CD4-positive, alpha-beta T cell treated with Interleukin-10 for 1 hour (primary cell): Measurements from ENCODE around the gene ANKRD17.
"Not testable (repeated sequence)": the region's sequence is repeated elsewhere in the genome, so short reads cannot be mapped to it uniquely, and the experiment has no call there.

Source experiments
- DNase-seq: peaks from one replicate; pipeline ENCODE4 v3.0.0-alpha.2; 2020

The ANKRD17 gene

DNA sequence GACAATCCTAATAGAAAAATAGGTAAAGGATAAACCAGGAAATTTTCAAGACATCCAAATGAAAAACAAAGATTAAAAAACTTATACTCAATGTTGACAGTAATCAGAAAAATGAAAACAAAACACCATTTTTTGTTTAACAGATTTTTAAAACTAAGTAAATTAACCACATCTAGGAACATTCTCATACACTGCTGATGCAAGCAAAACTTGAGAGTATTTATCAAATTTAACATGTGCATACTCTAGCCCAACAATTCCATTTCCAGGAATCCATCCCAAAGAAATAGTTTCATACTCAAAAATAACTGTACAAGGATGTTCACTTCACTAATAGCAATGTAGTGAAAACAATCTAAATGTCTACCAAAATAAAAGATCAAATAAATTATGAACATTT is 11.5 kb downstream of the ANKRD17 start:
- no peak for DNase-seq

DNA sequence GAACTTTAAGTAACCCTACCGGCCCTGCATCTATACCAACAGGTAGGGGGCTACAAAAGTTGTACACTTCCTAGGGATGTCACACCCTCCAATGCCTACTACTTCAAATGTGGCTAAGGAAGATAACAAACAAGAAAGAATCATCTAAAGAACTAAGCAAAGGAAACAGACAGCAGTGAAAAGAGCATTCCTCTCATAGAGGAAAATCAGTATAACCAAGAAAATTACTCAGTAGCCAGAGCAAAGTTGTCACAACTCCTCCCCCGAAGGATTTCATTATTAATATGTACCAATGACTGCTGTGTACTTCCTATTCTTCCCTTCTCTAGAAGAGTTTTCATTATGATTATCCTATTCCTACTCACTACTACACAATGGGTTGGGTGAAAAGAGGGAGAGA is 12.6 kb downstream of the ANKRD17 start:
- no peak for DNase-seq

DNA sequence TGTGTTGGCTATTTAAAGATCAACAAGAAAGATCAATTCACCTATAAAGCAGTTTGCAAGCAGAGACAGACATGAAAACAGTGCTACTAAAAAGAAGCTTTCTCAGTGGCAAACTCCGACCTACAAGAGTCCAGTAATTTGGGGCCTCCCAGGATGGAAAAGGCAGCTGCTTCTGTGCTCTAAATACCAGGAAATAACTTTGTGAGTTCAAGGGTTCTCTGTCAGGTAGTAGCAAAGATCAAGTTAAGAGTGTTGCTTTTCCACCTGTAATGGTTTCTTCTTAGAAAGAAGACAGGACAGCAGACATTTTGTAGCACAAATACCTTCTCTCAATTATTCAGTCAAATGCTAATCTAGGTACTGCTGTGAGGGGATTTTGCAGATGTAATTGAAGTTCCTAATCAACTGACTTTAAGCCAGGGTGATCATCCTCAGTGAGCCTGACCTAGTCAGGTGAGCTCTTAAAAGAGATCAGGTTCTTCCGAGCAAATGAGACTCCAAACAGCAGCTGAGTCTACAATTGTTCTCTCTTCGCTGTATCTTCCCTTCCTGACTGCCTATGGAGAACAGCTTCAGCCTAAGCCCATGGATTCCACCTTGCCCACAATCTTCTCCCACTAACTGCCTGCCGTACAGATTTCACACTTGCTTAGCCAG is 13.5 kb downstream of the ANKRD17 start:
- DNase-seq, result no peak

DNA sequence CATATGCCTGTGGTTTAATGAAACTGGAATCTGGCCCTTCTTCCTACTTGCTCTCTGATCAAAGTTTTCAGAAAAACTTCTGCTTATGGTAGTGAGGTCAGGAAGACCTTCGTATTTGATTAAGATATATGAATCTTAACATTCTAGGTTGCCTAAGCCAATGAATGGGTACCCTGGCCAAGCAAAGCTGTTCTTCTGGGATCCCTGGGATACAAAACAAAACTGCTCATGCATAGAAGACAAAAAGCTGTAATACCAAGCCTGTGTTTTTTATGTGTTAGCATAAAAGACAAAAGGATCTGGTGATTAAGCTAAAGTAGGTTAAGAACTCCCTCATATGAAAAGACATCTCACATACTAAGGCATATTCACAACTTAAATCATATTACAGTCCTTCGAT is 21.6 kb downstream of the ANKRD17 start:
- DNase-seq, result no peak

DNA sequence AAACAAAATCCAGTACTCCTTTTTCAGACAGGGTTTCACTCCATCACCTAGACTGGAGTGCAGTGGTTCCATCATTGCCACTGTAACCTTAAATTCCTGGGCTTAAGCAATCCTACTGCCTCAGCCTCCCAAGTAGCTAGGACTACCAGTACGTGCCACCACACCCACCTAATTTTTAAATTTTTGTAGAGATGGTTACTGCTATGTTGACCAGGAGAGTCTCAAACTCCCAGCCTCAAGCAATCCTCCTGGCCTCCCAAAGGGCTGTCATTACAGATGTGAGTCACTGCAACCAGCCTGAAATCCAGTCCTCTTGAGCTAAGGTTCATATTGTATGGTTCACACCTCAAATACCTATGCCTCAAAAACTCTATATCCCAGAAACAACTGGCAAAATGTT is 22.4 kb downstream of the ANKRD17 start:
- DNase-seq, result no peak

DNA sequence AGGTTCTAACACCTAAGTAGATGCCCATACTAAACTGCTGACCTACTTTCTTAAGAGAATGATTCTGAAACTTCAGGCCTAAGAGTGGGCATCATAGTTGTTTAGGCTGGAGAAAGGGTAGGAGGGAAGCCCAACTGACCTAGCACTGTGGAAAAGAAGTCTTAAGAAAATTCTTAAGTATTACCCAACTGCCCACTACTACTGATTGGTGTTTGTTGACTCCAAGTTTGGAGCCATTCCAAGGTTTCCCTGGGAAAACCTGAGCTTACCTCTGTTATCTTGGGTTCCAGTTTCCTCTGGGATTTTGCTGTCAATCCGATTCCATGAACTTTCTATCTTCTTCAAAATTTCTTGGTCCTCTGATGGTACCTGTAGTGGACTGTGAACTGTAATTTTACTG is 23.9 kb downstream of the ANKRD17 start:
- no peak for DNase-seq

DNA sequence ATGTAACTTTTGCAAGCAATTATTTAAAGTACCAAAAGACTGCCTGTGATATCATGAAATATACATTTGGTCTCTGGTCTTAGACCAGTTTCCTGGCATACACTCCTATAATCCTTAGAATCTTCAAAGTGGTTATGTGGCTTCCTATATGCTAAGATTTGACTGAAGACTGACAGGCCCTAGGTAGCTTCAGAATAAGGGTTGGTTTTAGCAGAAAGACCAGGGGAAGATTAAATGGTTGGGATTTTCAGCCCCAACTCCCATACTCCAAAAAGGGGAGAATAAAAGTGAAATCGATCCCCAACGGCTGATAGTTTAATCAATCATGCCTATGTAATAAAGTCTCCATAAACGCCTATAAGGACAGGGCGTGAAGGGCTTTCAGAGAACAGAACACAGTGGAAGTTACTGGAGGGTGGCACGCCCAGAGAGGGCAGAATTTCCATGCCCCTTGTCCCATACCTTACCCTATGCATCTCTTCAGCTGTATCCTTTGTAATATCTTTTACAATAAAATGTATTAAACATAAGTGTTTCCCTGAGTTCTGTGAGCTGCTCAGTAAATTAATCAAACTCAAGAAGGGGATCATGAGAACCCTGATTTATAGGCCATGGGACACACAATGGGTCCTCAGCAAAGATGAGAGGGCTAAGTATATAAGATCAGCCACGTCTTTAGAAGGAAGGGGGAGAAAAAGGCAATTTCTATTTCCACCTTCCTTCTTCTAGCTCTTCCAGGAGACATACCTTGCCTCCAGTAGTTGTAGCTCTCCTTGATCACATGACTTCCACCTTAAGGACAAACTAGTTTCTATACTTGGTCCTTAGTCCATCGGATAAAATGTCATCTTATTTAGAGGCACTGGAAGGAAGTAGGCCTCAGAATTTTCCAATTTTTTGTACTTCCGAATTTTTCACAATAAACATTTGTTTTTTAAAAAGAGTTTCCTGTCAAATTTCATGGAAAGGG is 26.8 kb downstream of the ANKRD17 start:
- no peak for DNase-seq

DNA sequence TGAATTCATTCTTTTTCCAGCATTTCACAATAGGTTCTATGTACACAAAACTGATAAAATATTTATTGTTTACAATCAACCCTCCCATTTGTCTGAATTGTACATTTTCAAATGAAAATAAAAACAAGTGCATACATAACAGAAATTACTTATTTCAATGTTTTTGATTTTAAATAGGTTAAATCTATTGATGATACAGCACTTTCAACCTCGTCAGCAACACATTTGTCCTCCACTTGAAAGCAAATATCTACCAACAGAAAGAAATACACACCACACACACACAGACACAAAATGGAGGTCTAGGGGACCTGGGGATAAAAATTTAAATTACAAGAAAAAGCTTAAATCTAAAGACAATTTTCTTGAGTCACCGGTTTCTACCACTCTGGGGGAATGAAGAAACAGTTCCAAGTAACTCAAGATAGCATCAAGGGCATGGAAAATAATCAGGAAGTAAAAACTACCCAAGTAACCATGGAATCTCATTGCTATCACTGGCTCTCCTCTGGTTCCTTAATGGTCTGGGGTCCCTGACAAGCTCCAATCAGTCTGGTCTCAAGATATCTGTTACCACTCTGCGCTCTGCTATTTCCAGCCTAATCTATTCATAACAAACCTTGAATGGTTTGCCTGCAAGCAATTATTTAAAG is 27.6 kb downstream of the ANKRD17 start:
- DNase-seq, result no peak

DNA sequence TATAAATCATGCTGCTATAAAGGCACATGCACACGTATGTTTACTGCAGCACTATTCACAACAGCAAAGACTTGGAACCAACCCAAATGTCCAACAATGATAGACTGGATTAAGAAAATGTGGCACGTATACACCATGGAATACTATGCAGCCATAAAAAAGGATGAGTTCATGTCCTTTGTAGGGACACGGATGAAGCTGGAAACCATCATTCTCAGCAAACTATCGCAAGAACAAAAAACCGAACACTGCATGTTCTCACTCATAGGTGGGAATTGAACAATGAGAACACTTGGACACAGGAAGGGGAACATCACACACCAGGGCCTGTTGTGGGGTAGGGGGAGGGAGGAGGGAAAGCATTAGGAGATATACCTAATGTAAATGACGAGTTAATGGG is 29.8 kb downstream of the ANKRD17 start:
- DNase-seq, result not testable (repeated sequence)

DNA sequence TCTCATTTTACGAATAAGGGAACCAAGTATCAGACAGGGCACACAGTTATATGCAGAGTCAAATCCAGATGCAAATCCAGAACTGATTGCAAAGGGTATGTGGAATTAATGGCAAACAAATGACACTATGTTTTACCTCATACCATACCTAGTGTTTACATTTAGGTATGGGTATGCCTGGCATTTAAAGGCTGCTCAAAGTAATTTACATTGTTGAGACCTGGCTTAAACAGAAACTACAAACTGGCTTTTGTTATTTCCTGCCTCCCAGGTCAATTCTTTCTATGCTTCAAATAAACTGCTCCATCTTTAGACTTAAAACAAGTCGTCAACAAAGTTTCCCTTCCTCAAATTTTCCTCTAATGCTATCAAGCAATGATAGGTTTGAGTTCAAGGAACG is 33.7 kb downstream of the ANKRD17 start:
- DNase-seq, result no peak

DNA sequence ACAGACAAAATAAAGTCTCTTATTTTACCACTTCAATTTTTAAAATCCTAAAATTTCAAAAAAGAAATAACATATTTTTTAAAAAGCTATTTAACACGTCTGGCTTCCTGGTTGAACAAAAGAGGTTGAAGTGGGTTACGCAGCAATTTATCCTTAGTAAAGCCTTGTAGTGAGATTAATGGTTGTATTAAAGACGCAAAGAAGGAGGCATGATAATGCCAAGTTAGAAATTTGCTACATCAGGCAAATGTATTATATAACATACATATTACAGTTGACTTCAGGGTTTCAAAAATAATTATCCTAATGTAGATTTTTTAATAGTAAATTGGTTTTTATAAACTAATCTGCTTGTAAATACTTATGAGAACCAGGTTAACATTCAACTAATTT is 35.3 kb downstream of the ANKRD17 start:
- no peak for DNase-seq

DNA sequence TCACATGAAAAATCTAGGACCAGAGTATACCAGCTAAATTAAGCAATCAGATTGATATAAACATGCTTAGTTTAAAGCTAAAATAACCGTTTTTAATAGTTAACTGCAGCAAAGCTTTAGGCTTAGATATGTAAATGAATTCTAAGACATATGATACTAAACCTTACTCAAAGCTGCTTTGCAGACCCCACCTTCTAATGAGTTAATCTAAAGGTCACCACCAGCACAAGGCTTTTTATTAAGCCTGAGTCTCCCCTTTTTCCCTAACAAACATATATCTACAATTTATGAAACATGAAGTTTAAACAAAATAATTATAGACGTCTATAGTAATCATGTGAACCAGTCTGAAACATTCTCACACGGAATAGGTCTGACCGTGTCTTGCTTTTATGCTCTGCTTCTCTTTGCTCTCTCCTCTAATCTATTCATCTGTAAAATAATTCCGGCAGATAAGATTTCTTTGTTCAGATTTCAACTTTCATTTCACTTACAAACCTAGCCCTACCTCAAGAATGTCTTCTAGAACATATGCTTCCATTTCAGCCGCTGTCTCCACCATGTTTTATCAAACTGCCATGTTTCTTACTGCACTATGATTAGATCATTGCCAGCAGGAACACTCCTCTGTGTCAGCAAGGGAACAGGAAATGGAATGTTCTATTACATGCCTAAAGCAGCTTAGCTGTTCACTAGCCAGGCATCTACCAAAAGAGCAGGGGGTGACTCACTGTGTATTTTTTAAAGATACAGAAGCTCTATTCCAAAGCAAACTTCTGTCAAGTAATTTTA is 35.9 kb downstream of the ANKRD17 start:
- DNase-seq, result peak; percentile 87

DNA sequence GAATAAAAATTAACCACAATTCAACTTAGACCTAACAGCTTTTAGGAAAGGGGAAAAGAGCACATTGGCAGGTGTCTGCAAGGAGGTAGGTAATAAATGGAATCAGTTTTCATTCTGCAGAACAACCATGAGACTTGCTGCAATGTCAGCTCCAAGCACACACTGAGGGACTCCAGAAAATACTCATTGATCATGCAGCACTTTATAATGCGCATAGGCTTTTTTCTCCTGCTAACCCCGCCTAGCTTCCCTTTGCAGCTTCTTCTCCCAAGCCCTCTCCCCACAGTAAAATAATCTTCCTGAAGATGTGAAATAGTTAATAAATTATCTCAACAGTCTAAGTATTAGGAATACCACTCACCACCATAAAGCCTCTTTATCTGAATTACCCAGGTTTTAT is 36.9 kb downstream of the ANKRD17 start:
- no peak for DNase-seq

DNA sequence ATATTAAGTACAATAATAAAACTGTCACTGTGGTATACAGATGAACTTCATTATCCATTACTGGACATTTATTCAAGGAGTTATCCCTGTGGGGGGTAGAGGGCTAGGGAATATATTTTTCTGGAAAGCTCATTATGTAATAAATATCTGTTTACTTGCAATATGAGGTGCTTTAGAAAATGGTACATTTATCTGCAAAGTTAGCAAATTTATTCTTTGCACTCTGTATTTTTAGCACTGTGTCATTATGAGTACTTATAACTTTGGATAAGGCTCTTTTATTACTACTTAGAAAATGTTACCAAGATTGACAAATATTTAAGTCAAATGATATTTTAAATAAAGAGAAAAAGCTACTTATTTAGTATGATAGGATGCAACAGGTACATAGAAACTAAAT is 37.8 kb downstream of the ANKRD17 start:
- DNase-seq, result no peak

DNA sequence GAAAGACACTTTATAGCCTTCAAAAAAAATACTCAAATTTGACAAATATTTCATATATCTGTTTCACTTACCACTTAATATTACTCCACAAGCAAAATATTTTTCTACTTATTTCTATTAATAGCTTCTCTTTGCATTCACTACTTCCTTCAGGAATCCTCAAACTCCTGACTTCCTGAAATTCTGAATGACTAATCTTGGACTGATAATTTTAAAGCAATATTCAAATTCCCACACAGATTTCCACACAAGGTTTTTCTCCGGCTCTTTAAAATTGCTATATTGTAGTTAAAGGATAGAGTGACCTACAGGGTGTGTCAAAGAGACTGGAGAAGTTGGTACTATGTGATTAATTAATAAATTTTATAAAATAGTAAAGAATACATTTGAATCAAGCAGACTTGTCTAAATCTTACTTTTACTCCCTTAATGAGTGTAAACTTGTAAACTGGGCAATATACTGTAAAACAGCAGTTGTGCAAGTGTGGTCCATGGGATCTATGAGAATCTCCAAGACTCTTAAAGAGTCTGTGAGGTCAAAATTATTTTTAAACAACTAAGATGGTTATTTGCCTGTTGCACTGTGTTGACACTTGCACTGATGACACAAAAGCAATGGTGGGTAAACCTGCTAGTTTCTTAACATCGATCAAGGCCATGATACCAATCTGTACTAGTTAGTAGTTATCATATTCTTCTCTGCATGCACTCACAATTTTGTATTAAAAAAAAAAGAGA is 44.5 kb downstream of the ANKRD17 start:
- no peak for DNase-seq

DNA sequence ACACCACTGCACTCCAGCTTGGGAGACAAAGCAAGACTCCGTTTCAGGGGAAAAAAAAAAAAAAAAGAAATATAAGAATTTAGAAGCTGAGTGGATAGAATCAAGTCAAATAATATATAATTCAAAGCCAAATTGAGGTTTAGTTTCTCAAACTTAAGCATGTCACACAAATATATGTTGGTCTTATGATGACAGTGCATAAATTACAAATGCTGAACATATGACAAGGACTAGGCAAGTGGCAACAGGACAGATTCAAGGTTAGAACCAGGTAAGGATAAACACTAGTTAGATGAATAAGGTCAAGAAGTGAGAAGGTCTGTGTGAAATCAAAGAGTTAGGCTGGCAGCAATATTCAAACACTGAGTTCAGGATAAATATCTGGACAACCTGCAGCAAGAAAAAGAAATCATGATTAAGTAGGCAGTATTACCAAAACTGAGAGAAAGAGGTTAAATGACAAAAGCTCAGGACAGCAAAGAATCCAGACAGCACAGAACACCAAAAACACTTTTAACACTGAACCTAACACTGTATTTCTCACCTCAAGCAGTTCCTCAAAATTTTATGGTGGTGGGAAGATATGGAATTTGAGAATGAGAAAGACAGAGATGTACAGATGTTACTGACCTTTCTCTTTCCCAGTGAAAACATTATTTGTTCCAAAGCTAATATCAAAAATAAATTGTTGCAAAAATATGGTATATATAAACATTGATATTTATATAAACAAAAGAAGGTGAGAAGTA is 45.4 kb downstream of the ANKRD17 start:
- DNase-seq, result no peak

DNA sequence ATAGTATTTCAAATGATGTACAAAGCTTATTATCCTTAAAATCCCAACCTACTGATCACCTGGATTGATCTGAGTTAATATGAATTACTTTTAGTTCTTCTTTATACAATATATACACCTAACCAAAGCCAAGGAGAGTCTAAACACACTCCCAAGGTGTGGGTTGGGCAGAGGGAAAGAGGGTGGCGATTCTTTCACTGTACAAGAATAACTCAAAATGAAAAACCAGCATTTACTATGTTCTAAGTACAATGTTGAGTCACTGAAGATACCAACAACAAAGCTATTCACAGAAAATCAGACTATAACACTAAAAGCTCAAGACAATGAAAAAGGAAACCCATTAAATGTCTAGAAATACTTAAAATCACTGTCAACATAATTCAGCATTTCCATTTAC is 46.6 kb downstream of the ANKRD17 start:
- no peak for DNase-seq

DNA sequence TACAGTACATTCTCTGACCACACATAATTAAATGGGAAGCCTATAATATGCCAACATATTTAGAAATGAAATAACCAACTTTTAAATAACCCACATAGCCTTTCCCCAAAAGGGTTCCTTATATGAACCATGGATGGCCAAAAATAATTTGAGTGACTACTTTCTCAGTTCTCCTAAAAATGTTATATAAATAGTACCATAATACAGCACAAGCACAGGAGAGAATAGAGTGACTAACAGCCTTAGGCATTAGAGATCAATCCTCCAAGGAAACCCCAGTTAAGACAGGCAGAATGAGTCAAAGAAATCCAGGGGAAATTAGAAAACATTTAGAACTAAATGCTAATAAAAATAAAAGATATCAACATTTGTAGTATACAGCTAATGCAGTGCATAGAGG is 50.2 kb downstream of the ANKRD17 start:
- DNase-seq, result no peak

DNA sequence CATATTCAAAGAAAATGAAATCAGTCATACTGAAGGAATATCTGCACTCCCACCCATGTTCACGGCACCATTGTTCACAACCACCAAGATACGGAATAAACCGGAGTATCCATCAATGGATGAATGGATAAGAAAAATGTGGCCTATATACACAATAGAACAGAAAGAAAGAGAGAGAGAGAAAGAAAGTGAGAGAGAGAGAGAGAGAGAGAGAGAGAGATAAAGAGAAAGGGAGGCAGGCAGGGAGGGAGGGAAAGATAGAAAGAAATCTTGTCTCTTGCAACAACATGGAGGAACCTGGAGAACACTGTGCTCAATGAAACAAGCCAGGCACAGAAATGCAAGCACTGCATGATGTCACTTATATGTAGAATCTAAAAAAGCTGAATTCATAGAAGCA is 52.4 kb downstream of the ANKRD17 start:
- no peak for DNase-seq

DNA sequence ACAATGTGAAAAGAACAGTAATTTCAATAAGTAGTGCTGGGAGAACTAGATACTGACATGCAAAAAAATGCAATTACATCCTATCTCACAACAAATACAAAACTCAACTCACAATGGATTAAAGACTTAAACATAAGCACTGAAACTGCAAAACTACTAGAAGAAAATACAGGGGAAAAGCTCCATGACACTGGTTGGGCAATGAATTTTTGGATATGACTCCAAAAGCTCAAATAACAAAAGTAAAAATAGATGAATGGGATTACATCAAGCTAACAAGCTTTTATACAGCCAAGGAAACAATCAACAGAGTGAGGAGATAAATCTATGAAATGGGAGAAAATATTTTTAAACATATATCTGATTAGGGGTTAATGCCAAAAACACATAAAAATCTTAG is 53.1 kb downstream of the ANKRD17 start:
- no peak for DNase-seq

DNA sequence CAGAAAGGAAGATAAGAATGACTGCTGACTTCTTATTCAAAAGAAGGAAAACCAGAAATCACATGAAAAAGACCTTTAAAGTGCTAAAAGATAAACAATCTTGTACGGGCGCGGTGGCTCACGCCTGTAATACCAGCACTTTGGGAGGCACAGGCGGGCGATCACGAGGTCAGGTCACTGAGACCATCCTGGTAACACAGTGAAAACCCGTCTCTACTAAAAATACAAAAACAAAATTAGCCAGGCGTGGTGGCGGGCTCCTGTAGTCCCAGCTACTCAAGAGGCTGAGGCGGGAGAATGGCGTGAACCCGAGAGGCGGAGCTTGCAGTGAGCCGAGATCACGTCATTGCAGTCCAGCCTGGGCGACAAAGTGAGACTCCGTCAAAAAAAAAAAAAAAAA is 54.6 kb downstream of the ANKRD17 start:
- DNase-seq, result not testable (repeated sequence)

DNA sequence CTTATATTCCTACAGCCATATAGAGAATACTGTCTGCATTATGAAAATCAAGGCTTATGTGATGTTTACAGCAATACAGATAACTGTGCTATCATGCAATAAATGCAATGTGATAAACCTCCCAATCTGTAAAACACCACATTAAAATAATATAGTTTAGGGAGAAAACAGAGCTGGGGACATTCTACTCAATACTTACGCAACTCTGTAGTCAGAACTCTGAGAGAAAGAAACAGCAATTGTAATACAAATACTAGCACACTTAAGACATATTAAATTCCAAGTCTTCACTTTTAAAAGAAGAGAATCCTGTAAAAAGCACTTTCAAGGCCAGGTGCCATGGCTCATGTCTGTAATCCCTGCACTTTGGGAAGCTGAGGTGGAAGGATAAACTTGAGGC is 61.4 kb downstream of the ANKRD17 start:
- DNase-seq, result no peak
